ENCODE measurements around the gene C11orf86. TPM values are rescaled to one million over a fixed set of nuclear protein-coding genes. Genes with fewer than 3 reads are reported as not detected.

C11orf86 gene
- total and polyA plus RNA-seq, 7 donors = 0.04 to 0.10 TPM; not detected in 5

GRCh38 chr11:66973956-66974580 is 1.0 kb upstream of the C11orf86 start:
- no peaks in the 10 kb centered on the region for H3K27me3 ChIP-seq (ENCODE audit: insufficient read depth in 3 of 3, low read length in 2 of 3)
- no peaks in the 10 kb centered on the region for H3K4me1 ChIP-seq
- WGBS, 3 donors = 75 to 83% (median 76%) methylated on average over 8 of the region's 8 CpGs
- H3K9me3 ChIP-seq = no peaks in the 10 kb centered on the region
- no peak for DNase-seq
- ATAC-seq = no peak
- no peak overlapping the region for H3K27ac ChIP-seq
- no peaks in the 10 kb centered on the region for H3K36me3 ChIP-seq (ENCODE audit: insufficient read depth in 1 of 2, low read depth in 1 of 2)
- no peak for TF ChIP-seq CTCF (IDR thresholded peaks at IDR 0.05)
- H3K4me3 ChIP-seq = no peak overlapping the region
- intact Hi-C loops (cut with DNase I) = no loop called here

- Histone ChIP-seq H3K4me1 (no peaks in the 10 kb centered on the region), H3K27ac (no peak overlapping the region), H3K9me3 (peaks cover 6% of the 10 kb centered on the region), H3K27me3 (ENCODE audit: insufficient read depth in 3 of 3, low read length in 2 of 3) (no peaks in the 10 kb centered on the region), H3K36me3 (ENCODE audit: insufficient read depth in 1 of 2, low read depth in 1 of 2) (no peaks in the 10 kb centered on the region), H3K4me3 (no peak overlapping the region)
- intact Hi-C loops (cut with DNase I) = no loop called here
- no peak for ATAC-seq
- TF ChIP-seq CTCF (IDR thresholded peaks at IDR 0.05) = no peak
- WGBS, 3 donors = 72 to 76% (median 75%) methylated on average over 11 of the region's 11 CpGs
- no peak for DNase-seq
Observed at GRCh38 chr11:66975405-66976027, 412 bp downstream of the C11orf86 start.

- H3K4me1 ChIP-seq = no peaks in the 10 kb centered on the region
- no peaks in the 10 kb centered on the region for H3K27me3 ChIP-seq (ENCODE audit: insufficient read depth in 3 of 3, low read length in 2 of 3)
- ATAC-seq (peak in 2 of 4 donors; percentile 50 to 56), DNase-seq (no peak)
- intact Hi-C loops (cut with DNase I) = no loop called here
- H3K9me3 ChIP-seq = peaks cover 6% of the 10 kb centered on the region
- H3K4me3 ChIP-seq = no peak overlapping the region
- H3K27ac ChIP-seq = no peak overlapping the region
- no peaks in the 10 kb centered on the region for H3K36me3 ChIP-seq (ENCODE audit: insufficient read depth in 1 of 2, low read depth in 1 of 2)
- WGBS, 3 donors = 38 to 54% (median 49%) methylated on average over 9 of the region's 9 CpGs
- TF ChIP-seq CTCF (IDR thresholded peaks at IDR 0.05) = peak; percentile 41
Observed at GRCh38 chr11:66976028-66976467, 944 bp downstream of the C11orf86 start.

- ATAC-seq (no peak), DNase-seq (no peak)
- Histone ChIP-seq H3K4me1 (peaks cover 8% of the 10 kb centered on the region), H3K27ac (no peak overlapping the region), H3K4me3 (no peak overlapping the region), H3K27me3 (ENCODE audit: insufficient read depth in 3 of 3, low read length in 2 of 3) (no peaks in the 10 kb centered on the region), H3K9me3 (peaks cover 6% of the 10 kb centered on the region), H3K36me3 (ENCODE audit: insufficient read depth in 1 of 2, low read depth in 1 of 2) (no peaks in the 10 kb centered on the region)
- 88 to 98% (median 90%) methylated on average over 5 to 6 of the region's 6 CpGs for whole genome bisulfite sequencing, 3 donors
- intact Hi-C loops (cut with DNase I) = no loop called here
- TF ChIP-seq CTCF (IDR thresholded peaks at IDR 0.05) = no peak
Observed at GRCh38 chr11:66976925-66977324, 1.8 kb downstream of the C11orf86 start.
